GM18858 (cell line): Measurements from ENCODE around the gene UBXN11.

ENCODE experiments used
- ATAC-seq: cut with Tn5 transposase; IDR thresholded peaks from one replicate; pipeline ENCODE4 v1.9.1; 2021; ENCODE audit not compliant: unreplicated experiment

Gene UBXN11, protein sequence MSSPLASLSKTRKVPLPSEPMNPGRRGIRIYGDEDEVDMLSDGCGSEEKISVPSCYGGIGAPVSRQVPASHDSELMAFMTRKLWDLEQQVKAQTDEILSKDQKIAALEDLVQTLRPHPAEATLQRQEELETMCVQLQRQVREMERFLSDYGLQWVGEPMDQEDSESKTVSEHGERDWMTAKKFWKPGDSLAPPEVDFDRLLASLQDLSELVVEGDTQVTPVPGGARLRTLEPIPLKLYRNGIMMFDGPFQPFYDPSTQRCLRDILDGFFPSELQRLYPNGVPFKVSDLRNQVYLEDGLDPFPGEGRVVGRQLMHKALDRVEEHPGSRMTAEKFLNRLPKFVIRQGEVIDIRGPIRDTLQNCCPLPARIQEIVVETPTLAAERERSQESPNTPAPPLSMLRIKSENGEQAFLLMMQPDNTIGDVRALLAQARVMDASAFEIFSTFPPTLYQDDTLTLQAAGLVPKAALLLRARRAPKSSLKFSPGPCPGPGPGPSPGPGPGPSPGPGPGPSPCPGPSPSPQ

DNA sequence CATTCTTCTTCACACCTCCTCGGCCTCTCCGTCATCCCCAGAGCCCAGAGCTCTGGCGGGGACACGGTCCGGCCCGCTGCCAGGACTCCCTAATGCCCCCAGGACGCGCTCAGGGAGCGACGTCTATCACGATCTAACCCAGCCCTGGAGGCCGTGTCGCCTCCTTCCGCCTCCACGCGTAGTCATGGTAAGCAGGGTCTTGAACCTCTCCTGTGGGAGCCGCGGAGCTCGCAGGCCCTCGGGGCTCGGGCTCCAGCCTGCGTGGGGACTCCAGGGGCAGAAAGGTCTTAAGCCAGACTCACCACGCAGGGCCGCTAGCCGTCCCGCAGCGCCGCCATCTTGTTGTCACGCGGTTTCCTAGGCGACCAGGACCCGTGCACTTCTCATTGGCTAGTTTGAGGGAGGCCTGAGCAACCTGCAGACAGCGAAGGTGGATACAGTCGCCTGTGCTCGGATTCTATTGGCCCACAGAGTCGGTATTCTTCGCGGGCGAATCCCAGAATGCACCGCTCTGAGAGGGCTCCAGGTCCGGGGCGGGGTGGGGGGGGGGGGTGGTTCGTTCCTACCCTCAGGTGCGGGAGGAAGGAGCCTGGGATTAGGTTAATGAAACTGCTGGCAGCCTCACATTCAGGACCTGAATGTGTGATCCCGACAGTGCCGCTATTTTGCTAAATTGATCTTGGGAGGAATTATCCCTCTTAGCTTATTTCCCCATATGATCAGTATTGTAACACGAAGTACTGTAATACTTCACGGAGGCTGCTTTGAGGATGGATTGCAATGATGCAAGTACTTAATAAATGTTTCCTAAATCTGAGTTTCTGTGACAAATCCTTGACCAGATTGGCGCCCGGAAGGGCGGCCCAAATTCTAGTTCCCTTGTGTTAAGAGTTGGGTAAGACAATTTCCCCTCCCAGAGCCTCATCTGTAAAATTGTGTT is at the start of gene UBXN11:
Gene UBXN11 (minus strand): TSS at position 347 of the 940 bp plus-strand sequence. CDS start 3,753 bp downstream, outside the sequence.
- ATAC-seq: peak; percentile 82

DNA sequence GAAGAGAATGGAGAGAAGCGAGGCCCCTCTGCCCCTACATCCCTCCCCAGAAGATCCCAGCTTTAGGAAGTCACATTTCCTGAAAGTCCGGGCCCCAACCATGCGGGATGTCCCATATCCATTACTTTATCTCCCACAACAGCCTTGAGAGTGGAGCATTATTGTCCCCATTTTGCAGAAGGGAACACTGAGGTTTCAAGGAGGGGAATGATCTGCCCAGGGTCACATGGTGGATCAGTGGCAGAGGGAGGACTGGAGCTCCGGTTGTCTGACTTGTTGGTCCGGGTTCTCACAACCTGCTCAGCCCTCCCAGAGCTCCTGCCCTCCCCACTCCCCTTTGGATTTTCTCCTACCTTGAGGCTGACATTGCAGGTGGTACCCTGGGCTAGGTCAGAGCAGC is 49.7 kb upstream of the UBXN11 start:
- no peak for ATAC-seq

DNA sequence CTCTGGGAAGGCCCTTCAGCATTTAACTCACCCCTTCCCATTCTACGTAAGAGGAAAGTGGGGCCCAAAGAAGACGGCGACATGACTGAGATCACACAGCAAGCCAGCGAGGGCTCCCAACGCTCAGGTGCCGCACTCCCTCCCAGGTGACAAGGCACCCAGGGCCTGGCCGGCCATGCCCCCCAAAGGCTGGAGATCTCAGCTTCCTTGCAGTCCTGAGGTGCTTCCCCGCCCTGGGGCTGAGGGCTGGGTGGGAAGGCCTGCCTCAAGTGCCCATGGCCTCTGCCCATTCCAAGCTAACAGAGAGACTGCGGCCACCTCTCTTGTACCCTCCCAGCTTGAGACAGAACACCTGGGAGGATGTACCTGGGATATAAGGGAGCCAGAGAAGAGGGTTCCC is 48.5 kb upstream of the UBXN11 start:
- no peak for ATAC-seq

DNA sequence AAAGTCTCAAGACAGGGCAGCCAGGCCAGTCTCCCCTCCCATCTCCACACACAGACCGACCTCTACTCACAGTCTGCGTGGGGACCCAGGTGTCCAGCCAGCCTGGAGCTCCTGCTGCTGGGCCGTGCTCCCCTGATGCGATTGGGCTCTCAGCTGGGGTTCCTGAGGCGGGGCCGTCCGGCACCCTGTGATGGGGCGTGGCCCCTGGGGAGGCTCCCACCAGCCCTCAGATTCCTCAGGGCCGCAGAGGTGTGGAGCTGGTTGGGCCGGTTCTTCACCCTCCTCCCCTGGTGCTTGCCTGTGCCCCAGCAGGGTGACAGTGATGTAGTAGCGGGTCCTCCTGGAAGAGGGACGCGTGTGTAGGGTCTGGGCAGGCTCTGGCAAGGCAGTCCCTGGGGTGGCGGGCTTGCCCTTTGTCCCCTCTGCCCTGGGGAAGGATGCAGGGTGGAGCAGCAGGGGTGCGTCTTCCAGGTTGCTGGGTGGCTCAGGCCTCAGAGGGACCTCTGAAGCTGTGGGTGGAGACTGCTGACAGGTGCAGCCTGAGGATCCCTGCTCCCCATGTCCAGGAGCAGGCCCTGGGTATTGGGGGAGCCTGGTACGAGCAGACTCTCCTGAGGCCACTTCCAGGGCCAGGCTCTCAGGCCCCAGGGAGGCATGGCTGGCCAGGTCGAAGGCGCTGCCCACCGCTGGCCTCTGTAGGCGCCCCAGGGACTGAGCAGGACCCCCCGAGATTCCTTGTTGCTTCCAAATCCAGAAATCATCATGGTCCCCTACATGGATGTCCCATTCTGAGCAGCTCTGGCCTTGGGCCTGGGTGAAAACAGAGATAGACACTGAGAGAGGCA is 47.8 kb upstream of the UBXN11 start, which contains the start of gene CRYBG2:
Gene CRYBG2 (minus strand): TSS at position 155 of the 845 bp plus-strand sequence. CDS start 7,473 bp downstream, outside the sequence.
- ATAC-seq: no peak

DNA sequence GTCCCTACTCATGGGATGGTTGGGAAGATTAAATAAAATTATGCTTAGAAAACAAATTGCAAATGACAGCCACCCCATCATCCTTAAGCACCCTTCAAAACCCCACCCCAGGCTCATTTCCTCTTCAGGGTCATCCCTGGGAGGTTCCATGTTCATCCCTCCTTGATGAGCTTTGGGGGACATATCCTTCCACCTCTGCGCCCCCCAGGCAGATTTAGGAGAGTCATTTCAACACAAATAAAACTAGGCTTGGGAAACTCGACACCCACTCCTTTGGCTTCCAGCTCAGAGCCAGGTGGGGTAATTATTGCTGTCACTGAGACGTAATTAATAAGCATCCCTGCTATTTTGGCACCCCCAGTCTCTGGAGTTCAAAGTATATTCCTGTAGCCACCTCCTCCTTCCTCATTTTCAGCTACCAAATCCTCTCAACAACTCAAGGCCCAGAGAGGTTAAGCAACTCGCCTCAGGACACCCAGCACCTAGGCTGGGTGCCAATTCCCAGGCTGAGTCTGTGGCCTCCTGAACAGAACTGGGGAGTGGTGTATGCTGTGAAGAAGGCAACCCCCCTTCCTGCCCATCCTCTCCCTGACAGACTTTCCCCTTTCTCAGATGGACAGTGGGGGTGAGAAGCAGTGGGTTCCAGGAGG is 46.9 kb upstream of the UBXN11 start:
- ATAC-seq: no peak

DNA sequence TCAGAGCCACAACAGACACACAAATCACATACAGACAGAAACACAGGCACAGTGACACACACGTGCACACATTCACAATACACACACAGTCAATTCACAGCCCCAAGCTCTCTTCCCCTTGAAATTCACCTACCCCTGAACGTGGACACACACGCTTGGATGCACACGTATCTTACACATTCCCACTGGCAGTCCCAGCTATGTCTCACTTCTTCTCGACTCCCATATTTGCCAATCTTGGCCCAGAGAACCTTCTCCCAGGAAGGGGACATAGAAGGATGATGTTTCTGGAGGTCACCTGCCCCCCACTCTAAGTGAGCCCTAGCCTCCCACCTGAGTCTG is 45.9 kb upstream of the UBXN11 start:
- no peak for ATAC-seq

DNA sequence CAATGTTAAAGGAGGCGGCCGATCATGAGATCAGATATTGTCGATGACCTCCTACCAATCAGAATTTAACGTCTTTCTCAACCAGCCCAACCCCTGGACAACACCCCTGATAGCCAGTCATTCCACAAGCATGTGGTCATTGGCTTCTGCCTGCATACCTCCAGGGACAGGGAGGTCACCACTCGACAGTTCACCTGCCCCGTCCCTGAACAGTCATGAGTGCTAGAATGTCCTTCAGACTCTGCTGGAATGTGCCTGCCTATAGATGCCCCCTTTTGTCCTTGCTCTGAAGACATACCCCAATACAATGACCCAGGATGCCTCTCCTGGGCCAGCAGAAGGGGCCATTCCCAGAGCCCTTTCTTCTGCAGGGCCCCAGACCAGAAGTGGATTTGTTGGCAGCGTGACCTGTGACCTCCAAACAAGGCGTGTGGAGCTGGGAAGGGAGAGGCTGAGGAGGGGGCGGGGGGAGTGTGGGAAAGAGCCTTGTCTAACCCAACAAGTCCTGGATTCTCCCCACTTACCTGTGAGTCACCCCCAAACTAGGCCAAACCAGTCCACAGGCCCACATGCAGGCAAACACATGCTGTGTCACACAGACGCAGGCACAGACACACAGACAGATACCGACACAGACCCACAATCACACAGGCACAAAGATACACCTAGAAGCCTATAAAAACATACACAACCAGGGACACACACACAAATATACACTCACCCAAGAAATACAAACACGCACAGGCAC is 45.3 kb upstream of the UBXN11 start:
- ATAC-seq: no peak

DNA sequence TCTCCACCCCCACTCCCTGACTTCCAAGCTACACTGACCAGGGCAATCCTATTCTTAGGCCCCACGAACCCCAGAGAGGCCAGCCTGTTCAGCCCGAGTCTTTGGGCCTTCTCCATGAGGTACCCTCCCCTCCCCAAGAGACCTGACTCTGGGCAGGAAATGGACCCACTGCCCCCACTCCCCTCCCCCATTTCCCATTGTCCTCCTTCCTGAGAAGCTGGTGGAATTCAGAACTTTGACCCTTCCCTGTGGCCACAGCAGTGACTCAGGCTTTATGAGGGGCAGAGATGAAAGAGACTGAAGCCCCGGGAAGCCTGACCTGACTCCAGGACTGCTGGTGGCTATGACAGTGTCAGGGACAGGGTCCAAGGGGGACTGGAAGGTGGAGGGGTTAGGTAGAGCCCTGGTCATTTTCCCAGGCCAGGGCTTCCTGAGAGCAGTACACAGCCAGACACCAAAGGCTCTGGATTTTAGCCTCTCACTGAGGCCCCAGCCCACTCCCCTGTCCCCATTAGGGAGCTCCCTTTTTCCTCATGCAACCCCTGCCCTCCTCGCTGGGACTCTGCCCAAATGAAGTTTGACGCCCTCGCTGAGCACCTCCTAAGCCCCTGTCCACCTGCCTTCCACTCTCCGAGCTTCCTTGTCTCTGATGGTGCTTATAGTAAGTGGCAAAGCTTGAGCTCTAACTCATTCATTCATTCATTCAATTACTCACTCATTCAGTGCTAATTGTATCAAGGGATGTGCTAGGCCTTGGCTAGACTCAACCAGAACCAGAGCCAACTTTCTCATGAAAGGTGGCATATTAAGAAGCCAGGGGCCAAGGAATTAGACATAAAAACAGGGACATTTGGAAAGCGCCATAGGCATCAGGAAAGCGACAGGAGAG is 44.5 kb upstream of the UBXN11 start:
- ATAC-seq: no peak

DNA sequence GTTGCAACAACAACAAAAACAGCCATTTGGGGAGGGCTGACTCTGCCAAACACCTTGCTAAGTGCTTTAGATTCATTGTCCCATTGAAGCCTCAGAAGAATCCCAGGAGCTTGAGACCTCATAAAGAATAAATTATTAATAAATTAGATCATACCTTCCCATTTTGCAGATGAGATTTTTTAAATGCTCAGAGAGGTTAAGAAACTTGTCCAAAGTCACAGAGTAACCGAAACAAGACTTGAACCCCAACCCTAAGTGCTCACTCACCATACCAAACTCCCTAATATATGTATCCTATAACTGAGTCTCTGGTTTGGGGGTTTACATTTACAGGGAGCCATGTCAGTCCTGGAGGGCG is 43.9 kb upstream of the UBXN11 start:
- ATAC-seq: no peak

DNA sequence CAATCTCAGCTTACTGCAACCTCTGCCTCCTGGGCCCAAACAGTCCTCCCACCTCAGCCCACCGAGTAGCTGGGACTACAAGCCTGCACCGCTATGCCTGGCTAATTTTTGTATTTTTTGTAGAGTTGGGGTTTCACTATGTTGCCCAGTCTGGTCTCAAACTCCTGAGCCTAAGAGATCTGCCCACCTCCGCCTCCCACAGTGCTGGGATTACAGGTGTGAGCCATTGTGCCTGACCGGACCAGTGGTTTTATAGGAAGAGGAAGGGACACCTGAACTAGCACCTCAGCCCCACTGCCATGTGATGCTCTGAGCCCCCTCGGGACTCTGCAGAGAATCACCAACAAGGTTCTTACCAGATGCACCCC is 43.4 kb upstream of the UBXN11 start:
- ATAC-seq: no peak

DNA sequence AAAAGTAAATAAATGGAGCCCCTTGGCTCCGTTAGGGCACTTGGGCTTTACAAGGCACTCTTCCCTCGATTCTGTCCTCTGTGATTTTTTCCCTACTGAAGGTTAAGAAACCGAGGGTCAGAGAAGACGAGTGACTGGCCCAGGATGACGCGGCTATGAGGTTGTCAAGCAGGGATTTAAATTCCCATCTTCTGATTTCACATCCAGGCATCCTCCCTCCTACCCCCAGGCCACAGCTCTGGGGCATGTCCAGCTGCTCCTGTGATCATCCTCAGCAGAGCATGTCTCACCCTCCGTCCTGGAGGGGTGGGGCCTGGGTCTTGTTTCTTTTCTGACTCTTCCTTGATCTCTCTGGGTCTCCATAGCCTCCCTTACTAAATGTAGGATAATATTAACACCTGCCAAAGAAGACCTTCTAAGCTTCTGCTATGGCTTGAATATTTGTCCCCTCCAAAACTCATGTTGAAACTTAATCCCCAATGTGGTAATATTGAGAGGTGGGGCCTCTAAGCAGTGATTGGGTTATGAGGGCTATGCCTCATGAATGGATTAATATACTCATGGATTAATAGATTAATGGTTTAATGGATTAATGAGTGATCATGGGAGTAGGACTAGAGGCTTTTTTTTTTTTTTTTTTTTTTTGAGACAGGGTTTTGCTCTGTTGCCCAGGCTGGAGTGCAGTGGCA is 42.9 kb upstream of the UBXN11 start:
- no peak for ATAC-seq

DNA sequence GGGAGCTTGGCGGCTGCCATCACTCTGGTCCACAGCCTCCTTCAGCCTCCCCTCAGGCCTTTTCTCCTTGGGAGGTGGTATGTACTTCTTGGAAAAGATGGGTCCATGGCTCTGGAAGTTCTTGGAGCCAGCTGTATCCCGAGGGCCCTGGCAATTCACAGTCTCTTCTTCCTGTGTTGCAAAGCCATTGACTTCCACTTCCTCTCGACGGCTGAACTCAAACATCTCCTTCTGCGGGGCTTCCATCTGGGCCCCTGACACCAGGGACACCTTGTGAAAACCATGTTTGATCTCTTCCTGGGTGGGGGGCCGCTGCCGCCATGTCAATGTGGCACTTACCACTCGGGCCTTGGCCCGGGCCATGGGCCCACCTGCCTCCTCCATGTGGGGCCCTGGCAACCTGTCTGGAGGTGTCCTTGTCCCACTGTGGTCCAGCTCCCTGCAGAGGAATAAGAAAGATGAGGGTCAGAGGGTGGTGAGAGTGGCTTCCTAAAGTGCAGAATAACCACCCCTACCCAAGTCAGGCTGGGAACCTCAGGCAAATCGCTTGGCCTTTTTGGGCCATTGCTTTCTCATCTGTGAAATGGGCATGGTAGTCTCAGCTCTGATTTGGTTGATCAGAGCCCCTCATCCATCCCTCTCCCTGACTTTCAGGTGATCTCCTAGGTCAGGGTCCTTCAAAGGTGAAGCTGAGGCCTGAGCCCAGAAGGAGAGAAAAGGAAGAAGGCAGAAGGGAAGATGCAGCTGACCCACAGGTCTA is 40.0 kb upstream of the UBXN11 start:
- ATAC-seq: no peak

DNA sequence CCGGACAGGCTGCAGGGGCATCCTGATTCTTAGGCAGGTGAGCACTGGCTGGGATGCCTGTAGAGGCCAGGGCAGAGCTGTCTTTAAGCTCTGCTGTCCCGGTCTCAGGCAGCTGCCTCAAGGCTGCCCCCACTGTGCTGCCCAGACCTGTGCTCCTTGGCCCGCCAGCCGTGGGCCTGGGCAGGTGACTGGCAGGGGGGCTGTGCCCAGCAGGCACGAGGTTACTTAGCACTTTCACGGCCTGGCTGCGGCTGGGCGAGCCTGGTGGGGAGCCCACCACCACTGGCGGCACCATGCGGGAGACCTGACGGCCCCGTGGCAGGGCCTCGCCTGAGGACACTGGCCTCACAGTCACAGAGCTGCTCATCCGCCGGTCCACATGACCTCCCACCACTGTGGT is 39.3 kb upstream of the UBXN11 start:
- ATAC-seq: no peak

DNA sequence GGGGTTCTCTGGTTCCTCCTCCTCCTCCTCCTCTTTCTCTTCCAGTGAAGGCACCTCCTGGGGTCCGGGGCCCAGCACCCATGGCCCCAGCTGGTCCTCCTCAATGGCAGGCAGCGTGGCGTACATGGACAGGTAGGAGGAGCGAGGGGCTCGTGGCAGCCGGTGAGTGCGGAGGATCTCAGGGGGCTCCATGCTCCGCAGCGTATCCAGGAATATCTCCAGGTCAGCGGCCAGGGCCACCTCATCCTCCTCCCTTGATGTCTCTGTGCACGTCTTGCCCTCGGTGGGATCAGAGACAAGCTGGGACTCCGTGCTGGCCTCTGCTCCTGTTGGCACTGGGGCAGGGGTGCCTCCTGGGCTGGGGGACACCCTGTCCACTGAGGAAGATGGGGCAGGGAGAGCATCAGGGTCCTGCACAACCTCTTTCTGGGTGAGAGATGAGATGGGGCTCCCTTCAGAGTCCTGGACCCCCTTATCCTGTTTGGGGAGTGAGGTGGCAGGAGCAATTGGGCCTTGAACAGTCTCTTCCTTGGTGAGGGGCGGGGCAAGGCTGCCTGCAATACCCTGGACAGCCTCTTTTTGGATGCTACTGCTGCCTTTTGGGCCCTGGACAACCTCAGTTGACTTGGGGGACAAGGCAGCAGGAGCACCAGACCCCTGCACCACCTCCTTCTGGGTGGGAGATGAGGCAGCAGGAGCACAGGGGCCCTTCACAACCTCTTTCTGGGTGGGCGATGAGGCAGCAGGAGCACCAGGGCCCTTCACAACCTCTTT is 37.9 kb upstream of the UBXN11 start:
- no peak for ATAC-seq

DNA sequence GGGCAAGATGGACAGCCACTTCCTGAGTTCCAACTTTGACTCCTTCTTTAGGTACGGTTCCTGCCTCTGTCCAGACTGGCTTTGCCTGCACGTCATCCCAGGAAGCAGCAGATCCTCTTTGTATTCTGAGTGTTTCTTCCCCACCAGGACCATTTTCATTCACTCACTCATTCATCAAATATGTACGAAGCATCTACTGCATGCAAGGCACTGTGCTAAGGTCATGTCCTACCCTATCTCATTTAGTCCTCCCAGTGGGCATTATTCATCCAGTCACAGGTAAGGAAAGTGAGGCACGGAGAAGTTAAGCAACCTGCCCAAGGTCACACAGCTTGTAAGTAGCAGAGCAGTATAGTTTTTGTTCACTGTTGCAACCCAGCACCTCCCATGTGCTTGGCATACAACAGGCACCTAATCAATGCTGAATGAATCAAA is 33.6 kb upstream of the UBXN11 start:
- no peak for ATAC-seq

DNA sequence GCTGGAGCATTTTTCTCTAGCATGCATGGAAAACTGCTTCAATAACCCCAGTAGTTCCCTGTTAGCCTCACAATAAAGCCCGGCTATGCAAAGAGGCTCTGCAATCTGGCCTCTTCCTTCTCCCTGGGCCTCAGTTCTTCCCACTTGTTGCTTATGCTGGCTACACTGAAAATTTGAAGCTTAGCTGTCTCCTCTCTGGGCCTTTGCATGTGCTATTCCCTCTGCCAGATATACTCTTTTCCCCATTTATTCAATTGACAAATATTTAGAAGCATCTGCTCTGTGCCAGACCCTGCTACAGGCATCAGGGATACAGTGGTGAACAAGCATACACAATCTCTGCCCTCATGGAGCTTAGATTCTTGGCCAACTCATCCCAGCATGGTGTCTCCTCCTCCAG is 32.2 kb upstream of the UBXN11 start:
- ATAC-seq: no peak

DNA sequence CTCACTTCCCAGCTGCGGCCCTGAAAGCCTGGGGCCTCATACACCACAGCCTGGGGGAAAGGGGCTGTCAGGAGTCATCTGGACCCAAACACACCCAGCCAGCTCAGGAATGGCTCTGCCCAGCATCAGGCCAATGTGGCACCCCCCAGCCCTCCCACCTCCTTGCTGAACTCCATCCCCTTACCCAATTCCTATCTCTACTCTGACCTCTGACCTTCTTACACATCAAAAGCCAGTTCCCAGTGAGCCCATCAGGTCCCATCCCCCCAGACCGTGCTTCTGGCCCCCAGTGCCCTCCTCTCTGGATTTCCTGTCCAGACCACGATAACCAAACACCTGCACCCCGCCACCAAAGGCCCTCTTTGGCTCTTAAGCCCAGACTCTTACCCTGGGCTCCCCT is 31.2 kb upstream of the UBXN11 start:
- ATAC-seq: no peak
